IMR-90 (cell line): Measurements from ENCODE around the gene RORC.

Experiments
- BHLHE40 ChIP-seq: fragments of 150-350 bp; IDR thresholded peaks from 2 replicates; pipeline ENCODE4 v1.6.1; 2016; ENCODE audit warnings: mild to moderate bottlenecking, low read depth, low read length
- CEBPB ChIP-seq: IDR thresholded peaks from 2 replicates; pipeline ENCODE4 v1.6.1; 2012; ENCODE audit warnings: low read depth, low read length, improper control_type of control experiment
- CHD1 ChIP-seq: IDR thresholded peaks from 2 replicates; pipeline ENCODE4 v1.6.1; 2012; ENCODE audit warnings: low read depth, low read length, improper control_type of control experiment
- MAFK ChIP-seq: IDR thresholded peaks from 2 replicates; pipeline ENCODE4 v1.6.1; 2012; ENCODE audit warnings: low read depth, low read length, improper control_type of control experiment
- MAZ ChIP-seq: IDR thresholded peaks from 2 replicates; pipeline ENCODE4 v1.6.1; 2012; ENCODE audit warnings: low read depth, mild to moderate bottlenecking, low read length, improper control_type of control experiment, moderate library complexity, borderline replicate concordance
- MXI1 ChIP-seq: IDR thresholded peaks from 2 replicates; pipeline ENCODE4 v1.6.1; 2012; ENCODE audit warnings: low read depth, mild to moderate bottlenecking, low read length, moderate library complexity, borderline replicate concordance
- POLR2A ChIP-seq: IDR thresholded peaks from 2 replicates; pipeline ENCODE4 v1.6.1; 2012; ENCODE audit warnings: mild to moderate bottlenecking, low read depth, low read length
- RAD21 ChIP-seq: IDR thresholded peaks from 2 replicates; pipeline ENCODE4 v1.6.1; 2012; ENCODE audit warnings: low read length, improper control_type of control experiment
- RCOR1 ChIP-seq: IDR thresholded peaks from 2 replicates; pipeline ENCODE4 v1.6.1; 2012; ENCODE audit warnings: mild to moderate bottlenecking, low read length, improper control_type of control experiment; ENCODE audit not compliant: insufficient replicate concordance
- RFX5 ChIP-seq: IDR thresholded peaks from 2 replicates; pipeline ENCODE4 v1.8.0; 2012; ENCODE audit warnings: low read depth, mild to moderate bottlenecking, low read length, moderate library complexity
- SMC3 ChIP-seq: fragments of 150-350 bp; IDR thresholded peaks from 2 replicates; pipeline ENCODE4 v1.6.1; 2016; ENCODE audit warnings: low read depth, mild to moderate bottlenecking, antibody characterized with exemption, low read length, moderate library complexity
- TF ChIP-seq, protein P1 (sequence below): conservative IDR thresholded peaks from 2 replicates; pipeline ENCODE4 v1.5.1; 2012; ENCODE audit warnings: mild to moderate bottlenecking, low read depth, low read length, improper control_type of control experiment
- TF ChIP-seq, protein P2 (sequence below): fragments of 150-350 bp; IDR thresholded peaks from 2 replicates; pipeline ENCODE4 v1.6.1; 2017; ENCODE audit warnings: mild to moderate bottlenecking, antibody characterized with exemption, low read length, low read depth

DNA sequence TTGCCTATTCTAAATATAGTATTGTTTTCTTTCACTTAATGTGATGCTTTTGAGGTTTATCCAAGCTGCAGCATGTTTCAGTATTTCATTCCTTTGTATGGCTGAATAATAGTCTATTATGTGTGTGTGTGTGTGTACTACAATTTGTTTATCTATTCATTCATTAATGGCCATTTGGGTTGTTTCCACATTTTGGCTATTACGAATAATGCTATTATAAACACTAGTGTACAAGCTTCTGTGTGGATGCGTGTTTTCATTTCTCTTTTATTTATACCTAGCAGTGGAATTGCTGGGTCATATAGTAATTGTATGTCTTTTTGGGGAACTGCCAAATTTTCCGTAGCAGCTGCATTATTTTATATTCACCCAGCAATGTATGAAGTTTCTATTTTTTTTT is 36.9 kb upstream of the RORC start:
- TF ChIP-seq CHD1 (no peak), RCOR1 (no peak), POLR2A (no peak), RFX5 (no peak), MXI1 (no peak), RAD21 (no peak), BHLHE40 (no peak), MAFK (no peak), CEBPB (no peak), SMC3 (no peak), MAZ (no peak)
- TF ChIP-seq, protein P1, sequence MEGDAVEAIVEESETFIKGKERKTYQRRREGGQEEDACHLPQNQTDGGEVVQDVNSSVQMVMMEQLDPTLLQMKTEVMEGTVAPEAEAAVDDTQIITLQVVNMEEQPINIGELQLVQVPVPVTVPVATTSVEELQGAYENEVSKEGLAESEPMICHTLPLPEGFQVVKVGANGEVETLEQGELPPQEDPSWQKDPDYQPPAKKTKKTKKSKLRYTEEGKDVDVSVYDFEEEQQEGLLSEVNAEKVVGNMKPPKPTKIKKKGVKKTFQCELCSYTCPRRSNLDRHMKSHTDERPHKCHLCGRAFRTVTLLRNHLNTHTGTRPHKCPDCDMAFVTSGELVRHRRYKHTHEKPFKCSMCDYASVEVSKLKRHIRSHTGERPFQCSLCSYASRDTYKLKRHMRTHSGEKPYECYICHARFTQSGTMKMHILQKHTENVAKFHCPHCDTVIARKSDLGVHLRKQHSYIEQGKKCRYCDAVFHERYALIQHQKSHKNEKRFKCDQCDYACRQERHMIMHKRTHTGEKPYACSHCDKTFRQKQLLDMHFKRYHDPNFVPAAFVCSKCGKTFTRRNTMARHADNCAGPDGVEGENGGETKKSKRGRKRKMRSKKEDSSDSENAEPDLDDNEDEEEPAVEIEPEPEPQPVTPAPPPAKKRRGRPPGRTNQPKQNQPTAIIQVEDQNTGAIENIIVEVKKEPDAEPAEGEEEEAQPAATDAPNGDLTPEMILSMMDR = no peak
- TF ChIP-seq, protein P2, sequence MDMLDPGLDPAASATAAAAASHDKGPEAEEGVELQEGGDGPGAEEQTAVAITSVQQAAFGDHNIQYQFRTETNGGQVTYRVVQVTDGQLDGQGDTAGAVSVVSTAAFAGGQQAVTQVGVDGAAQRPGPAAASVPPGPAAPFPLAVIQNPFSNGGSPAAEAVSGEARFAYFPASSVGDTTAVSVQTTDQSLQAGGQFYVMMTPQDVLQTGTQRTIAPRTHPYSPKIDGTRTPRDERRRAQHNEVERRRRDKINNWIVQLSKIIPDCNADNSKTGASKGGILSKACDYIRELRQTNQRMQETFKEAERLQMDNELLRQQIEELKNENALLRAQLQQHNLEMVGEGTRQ = no peak
